ENCODE measurements around the gene FAM120B. TPM values are rescaled to one million over a fixed set of nuclear protein-coding genes. Genes with fewer than 3 reads are reported as not detected.

Gene FAM120B
- total RNA-seq, 1 experiment from 2014 or later = 25.2 TPM

GRCh38 chr6:170376386-170377043 lies 70.0 kb downstream of the FAM120B start:
- H4K20me1 ChIP-seq (ENCODE audit: insufficient read depth) = 0 out of 2 replicates have a peak, but pooled peaks cover 4% of the 10 kb centered on the region
- TF ChIP-seq CTCF (IDR thresholded peaks at IDR 0.05 in 2 of 3, conservative IDR thresholded peaks at IDR 0.05 in 1 of 3; ENCODE audit: borderline replicate concordance in 1 of 3, insufficient read depth in 1 of 3, low read depth in 2 of 3, low read length in 2 of 3) (no peak), REST (IDR thresholded peaks at IDR 0.05; ENCODE audit: low read depth) (no peak), CEBPB (IDR thresholded peaks at IDR 0.05; ENCODE audit: low read depth) (no peak), RAD21 (IDR thresholded peaks at IDR 0.05; ENCODE audit: low read depth) (no peak), EZH2 (IDR thresholded peaks at IDR 0.05) (no peak), EZH2phosphoT487 (IDR thresholded peaks at IDR 0.05; ENCODE audit: borderline replicate concordance) (no peak), POLR2AphosphoS5 (IDR thresholded peaks at IDR 0.05; ENCODE audit: low read depth, low read length) (no peak), MAX (IDR thresholded peaks at IDR 0.05) (no peak), EGR1 (IDR thresholded peaks at IDR 0.05; ENCODE audit: low read depth) (no peak), YY1 (IDR thresholded peaks at IDR 0.05; ENCODE audit: extremely low read depth, insufficient replicate concordance, low read depth, low read length) (no peak), ZFX (IDR thresholded peaks at IDR 0.05) (no peak), JUND (IDR thresholded peaks at IDR 0.05) (no peak), SRF (IDR thresholded peaks at IDR 0.05; ENCODE audit: low read depth) (no peak)
- H3K4me2 ChIP-seq (ENCODE audit: low read length) = no peak overlapping the region
- no peak overlapping the region for H3K27ac ChIP-seq (ENCODE audit: low read depth, low read length)
- no peak overlapping the region for H3K9ac ChIP-seq (ENCODE audit: low read length)
- no peaks in the 10 kb centered on the region for H3K9me3 ChIP-seq (ENCODE audit: control insufficient read depth in 1 of 2, insufficient read depth in 1 of 2, low read depth in 1 of 2, low read length in 2 of 2)
- no peak overlapping the region for H2AFZ ChIP-seq (ENCODE audit: low read depth, low read length, poor library complexity, severe bottlenecking)
- H3K9me2 ChIP-seq (ENCODE audit: insufficient read depth) = no peaks in the 10 kb centered on the region
- H3K79me2 ChIP-seq (ENCODE audit: insufficient read depth, low read length) = no peaks in the 10 kb centered on the region
- DNase-seq (ENCODE audit: low read depth, low spot score) (no peak), ATAC-seq (no peak)
- H3K4me1 ChIP-seq (ENCODE audit: control insufficient read depth in 1 of 2, insufficient read depth in 2 of 2, low read length in 2 of 2) = peaks cover 0 to 9% of the 10 kb centered on the region in 2 experiments; a peak in 2 of 4 replicates
- no peak overlapping the region for H3K4me3 ChIP-seq (replicated peaks in 1 of 2; ENCODE audit: low read depth in 1 of 2, low read length in 2 of 2)
- H3K27me3 ChIP-seq (ENCODE audit: insufficient read depth, low read length) = no peaks in the 10 kb centered on the region
- CTCF ChIA-PET = no interaction called here
- H3K36me3 ChIP-seq (ENCODE audit: control insufficient read depth in 1 of 2, insufficient read depth in 2 of 2, low read length in 2 of 2) = 0 out of 4 replicates have a peak, but pooled peaks cover 0 to 4% of the 10 kb centered on the region in 2 experiments
- POLR2A ChIA-PET = no interaction called here
- RAD21 ChIA-PET (ENCODE audit: low non-redundant PET in 1 of 2, low total read pairs in 2 of 2, uncharacterized antibody in 2 of 2, unreplicated experiment in 2 of 2) = no interaction called here
- BruUV-seq (replicated peaks) = no TSS peak
- intact Hi-C loops (cut with micrococcal nuclease) = no loop called here

All from HCT116 (cell line).